HG03064 (cell line): ENCODE measurements around the gene PARD6B.
"Not testable (repeated sequence)": the region's sequence is repeated elsewhere in the genome, so short reads cannot be mapped to it uniquely, and the experiment has no call there.

Experiments
- ATAC-seq: cut with Tn5 transposase; IDR thresholded peaks from one replicate; pipeline ENCODE4 v1.9.1; 2021; ENCODE audit warnings: low read depth; ENCODE audit not compliant: unreplicated experiment

The PARD6B gene

DNA sequence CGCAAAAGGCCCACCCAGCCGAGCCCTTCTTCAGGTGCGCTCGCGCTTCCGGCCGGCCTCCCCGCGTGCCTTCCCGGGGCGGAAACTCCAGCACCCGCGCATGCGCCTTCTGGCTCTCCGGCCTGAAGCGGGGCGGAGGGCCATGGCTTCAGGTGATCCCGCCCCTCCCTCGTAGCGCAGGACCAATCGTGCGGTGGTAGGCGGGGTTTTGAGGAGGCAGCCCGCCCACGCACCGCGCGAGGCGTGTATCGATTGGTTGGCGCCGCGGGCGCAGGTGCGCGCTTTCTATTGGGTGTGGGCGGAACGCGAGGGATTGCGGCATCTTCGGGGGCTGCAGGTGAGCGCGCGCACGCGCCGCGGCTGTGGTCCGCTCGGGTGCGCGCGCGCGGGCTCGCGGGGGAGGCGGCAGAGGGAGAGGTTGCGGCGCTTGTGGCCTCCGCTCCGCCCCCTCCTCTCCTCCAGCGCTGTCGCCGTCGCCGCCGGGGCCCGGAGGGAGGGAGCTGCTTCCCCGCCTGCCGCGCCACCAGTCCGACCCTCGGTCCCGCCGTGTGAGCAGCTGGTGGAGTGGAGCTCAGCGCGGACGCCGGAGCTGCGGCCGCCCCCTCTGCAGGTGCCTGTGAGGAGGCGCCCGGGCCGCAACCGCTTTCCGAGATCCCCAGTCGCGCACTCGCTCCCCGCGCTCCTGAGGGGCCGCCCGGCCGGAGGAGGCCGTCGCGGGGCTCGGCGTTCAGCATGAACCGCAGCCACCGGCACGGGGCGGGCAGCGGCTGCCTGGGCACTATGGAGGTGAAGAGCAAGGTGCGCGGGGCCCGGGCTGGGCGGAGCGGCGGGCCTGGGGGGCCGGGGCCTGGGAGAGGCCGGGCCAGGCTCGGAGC, at the start of gene PARD6B:
Gene PARD6B, plus strand, starts transcription at position 526 of the 875 bp plus-strand sequence. Its CDS starts 207 bp downstream, at position 733.
- ATAC-seq = peak; percentile 83

DNA sequence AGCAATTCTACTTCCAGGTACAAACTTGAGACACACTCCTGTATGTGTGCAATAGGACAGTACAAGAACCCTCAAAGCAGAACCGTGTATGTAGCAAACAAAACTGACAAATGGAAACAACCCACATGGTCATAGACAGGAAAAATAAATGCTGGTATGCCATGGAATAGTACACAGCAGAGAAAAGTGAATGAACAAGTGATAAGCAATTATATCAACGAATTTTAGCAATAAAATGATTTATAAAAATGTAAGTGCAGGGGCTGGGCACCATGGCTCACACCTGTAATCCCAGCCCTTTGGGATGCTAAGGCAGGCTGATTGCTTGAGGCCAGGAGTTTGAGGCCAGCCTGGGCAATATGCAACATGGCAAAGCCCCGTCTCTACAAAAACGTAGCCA, 49.3 kb upstream of the PARD6B start:
- ATAC-seq = no peak

GRCh38 chr20:50682947-50683530, 48.3 kb upstream of the PARD6B start:
- ATAC-seq = no peak

DNA sequence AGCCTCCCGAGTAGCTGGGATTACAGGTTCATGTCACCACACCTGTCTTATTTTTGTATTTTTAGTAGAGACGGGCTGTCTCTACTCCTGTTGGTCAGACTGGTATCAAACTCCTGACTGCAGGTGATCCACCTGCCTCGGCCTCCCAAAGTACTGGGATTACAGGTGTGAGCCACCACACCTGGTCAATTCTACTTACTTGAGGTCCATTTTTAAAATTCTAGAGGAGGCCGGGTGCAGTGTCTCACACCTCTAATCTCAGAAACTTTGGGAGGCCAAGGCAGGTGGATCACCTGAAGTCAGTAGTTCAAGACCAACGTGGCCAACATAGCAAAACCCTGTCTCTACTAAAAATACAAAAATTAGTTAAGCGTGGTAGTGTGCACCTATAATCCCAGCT, 47.8 kb upstream of the PARD6B start:
- ATAC-seq = no peak

- no peak for ATAC-seq
Observed at GRCh38 chr20:50686821-50687220, 44.6 kb upstream of the PARD6B start.

DNA sequence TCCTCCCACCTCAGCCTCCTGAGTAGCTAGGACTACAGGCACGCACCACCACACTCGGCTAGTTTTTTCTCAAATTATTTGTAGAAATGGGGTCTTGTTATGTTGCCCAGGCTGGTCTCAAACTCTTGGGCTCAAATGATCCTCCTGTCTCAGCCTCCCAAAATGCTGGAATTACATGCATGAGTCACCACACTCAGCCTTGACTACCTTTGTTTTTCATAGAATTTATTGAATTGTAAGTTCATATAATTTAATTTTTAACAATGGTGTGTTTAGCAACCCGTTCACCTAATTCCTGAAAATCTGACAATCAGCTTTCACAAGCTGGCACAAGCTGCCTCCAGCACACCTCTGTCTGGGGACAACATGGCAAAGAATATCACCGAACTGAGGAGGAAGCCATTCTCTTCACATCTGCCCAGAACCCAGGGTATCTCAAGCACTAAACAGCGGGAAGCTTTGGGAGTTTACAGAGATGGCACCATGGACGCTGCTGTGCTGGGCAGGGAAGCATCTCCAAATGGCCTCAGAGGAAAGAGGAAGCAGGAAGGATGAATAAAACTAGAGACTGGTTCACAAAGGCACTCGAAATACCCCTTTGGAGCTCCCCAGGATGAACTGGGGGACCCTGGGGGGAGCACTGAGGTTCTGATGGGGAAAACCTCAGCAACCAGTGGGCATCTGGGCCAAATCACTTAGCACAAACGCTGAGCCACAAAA, 43.0 kb upstream of the PARD6B start:
- ATAC-seq = no peak

- ATAC-seq = no peak
Observed at GRCh38 chr20:50689864-50690649, 41.3 kb upstream of the PARD6B start.

DNA sequence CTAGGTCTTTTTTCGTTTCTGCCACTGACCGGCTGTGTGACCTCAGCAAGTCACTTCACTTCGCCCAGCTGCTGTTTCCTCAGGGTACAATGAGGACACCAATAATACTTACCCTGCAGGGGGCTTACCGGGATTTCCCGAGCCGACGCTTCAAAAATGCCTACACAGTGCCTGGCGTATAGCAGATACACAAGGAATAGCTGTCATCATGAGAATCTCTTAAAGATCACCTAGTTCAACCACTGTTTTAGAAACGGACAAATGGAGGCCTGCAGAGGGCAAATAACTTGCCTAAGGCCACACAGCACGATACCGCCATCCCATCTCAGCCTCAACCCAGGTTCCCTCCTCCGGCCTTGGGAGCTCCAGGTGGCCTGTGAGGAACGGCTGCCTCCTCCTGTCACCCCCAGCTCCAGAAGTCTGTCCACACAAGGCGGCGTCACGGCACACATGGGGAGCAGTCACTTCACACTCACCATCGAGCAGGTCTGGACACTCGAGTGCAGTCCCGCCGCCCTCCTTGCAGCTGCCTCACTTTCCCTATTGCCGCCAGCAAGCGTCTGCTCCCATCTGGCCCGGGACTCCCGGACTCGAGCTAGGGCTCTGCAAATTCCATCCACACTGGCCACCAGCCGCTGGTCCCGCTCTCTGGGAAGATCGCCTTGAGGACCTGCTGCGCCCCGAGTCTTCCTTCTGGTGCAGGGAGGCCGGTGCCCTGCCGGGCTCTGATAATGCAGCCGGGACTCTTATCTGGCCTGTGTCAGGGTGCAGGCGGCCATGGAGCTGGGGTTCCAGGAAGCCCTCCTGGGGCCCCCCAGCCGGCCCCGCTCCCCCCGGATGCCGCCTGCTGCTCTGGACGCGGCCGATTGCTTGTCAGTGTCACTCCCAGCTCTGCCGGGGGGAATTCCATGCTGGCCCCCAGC, 40.5 kb upstream of the PARD6B start, which contains the start of gene RIPOR3:
Gene RIPOR3, minus strand, starts transcription at position 893 of the 923 bp plus-strand sequence. Its CDS starts 414 bp downstream, at position 479.
- ATAC-seq = no peak

GRCh38 chr20:50691573-50692551, 39.5 kb upstream of the PARD6B start:
- no peak for ATAC-seq

DNA sequence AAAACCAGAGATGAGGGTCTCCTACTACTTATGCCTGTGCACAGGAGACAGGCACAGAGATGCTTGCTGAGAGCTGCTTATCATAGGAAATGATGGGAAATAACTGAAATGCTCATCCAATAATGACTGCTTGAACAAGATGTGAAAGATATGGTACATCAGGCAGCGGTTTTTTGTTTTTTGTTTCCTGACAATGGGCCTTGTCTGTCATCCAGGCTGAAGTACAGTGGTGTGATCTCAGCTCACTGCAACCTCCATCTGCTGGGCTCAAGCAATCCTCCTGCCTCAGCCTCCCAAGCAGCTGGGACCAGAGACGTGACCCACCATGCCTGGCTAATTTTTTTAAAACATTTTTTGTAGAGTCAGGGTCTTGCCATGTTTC, 38.8 kb upstream of the PARD6B start:
- no peak for ATAC-seq

DNA sequence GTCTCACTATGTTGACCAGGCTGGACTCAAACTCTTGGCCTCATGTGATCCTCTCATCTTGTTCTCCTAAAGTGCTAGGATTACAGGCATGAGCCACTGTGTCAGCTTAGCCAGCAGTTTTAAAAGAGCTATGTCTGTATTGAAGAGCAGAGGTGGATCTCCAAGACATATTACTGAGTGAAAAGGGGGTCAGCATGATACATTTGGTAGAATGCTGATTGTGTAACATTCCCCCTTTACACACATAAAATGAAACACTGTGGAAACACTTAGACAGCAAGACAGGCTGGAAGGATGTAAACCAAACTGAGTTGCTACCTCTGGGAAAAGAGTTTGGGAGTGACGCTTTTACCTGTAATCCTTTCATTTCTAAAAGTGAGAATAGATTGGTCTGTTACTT, 38.4 kb upstream of the PARD6B start:
- no peak for ATAC-seq

- ATAC-seq = no peak
Observed at GRCh38 chr20:50694379-50695134, 36.8 kb upstream of the PARD6B start.

DNA sequence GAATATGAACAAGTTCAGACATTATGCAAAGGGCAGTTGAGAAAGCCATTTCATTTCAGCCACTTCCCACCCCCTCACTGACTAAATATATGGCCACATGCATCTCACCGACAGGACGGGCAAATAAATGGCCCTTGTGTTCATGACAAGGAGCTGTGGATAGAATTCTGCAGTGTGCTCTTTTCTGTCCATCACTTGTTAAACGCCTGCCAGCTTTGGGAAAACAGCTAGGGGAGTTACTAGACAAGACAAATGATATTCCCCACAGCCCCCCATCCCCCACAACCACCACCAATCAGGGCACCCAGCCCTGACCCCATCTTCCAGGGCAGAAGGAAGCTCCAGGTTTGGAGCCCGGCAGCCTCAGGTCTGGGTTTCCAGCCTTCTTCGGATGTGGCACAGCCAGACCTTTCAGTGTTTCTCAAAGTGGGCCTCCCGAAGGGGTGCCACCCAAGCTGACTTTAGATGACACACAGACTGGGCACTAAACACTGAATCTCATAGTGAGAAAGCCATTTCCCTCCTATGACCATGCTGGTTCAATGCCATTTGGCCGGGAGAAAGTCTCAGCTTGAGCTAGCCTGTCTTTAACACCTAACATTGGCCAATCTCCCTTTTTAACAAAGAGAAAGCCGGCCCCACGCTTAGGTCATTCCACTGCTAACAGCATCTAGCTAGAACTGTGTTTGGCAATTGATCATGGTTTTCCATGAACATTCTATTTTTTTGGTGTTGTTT, 36.1 kb upstream of the PARD6B start:
- no peak for ATAC-seq

- not testable (repeated sequence) for ATAC-seq
Observed at GRCh38 chr20:50698255-50698654, 33.1 kb upstream of the PARD6B start.

DNA sequence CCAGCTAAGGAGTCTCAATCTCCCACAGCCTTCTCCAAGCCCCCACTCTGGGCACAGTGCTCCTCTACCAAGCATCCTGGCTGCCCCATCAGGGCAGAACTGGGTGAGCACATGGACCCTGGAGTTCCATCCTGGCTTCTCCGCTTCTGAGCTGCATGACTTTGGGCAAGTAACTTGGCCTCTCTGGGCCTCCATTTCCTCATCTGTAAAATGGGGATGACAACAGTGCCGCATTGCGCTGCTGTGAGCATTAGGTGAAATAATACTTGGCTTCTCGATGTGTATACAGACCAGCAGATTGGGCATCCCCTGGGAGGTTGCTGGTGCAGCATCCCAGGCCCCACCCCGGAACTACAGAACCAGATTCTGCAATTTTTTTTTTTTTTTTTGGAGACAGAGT, 31.7 kb upstream of the PARD6B start:
- ATAC-seq = no peak

GRCh38 chr20:50701041-50701963, 30.1 kb upstream of the PARD6B start:
- ATAC-seq = no peak
